Astrocyte (in vitro differentiated cells and primary cell): ENCODE data around the gene SUFU.

Experiments used
- CTCF ChIP-seq: IDR thresholded peaks from 2 replicates; pipeline ENCODE4 v1.5.1; 2011; ENCODE audit warnings: low read depth, mild to moderate bottlenecking, inconsistent platforms, low read length, moderate library complexity; ENCODE audit not compliant: insufficient read depth
- EZH2 ChIP-seq: IDR thresholded peaks from 2 replicates; pipeline ENCODE4 v1.6.1; 2012; ENCODE audit warnings: mild to moderate bottlenecking, low read length, inconsistent platforms; ENCODE audit not compliant: insufficient read depth

GRCh38 chr10:102596506-102596971 lies 92.8 kb downstream of the SUFU start:
- TF ChIP-seq CTCF, result peak; percentile 78
- no peak for TF ChIP-seq EZH2
